GM21723 (cell line): Measurements from ENCODE around the gene BMP3.
A peak's percentile ranks its signal among the peaks of the same experiment; 100 is the strongest.

ENCODE experiments used
- ATAC-seq: cut with Tn5 transposase; IDR thresholded peaks from one replicate; pipeline ENCODE4 v1.9.1; 2021; ENCODE audit warnings: mild to moderate bottlenecking, moderate library complexity; ENCODE audit not compliant: unreplicated experiment

BMP3 gene

GRCh38 chr4:81040012-81040659 is 9.6 kb downstream of the BMP3 start:
- ATAC-seq: peak; percentile 63

GRCh38 chr4:81042578-81043365 is 12.3 kb downstream of the BMP3 start:
- no peak for ATAC-seq

DNA sequence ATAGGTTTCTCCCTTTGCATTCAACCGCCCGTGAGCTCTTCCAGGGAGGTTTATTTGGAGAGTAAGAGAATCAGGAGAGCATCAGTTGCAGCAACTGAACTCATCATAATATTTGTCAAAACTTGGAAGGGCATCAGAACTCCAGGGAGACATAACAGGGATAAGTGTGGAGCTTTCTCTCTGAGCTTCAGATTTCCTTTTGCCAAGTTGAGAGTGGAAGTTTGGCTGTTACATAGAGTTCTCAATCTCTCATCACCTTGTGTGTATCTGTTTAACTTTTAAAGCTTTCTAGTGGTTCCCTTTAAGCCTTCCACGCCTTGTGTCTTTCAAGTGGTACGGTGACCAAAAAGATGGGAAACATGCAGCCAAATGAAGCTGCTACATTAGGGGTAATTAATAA is 18.8 kb downstream of the BMP3 start:
- no peak for ATAC-seq

- ATAC-seq: no peak
Measured at GRCh38 chr4:81049907-81050306, 19.4 kb downstream of the BMP3 start.

DNA sequence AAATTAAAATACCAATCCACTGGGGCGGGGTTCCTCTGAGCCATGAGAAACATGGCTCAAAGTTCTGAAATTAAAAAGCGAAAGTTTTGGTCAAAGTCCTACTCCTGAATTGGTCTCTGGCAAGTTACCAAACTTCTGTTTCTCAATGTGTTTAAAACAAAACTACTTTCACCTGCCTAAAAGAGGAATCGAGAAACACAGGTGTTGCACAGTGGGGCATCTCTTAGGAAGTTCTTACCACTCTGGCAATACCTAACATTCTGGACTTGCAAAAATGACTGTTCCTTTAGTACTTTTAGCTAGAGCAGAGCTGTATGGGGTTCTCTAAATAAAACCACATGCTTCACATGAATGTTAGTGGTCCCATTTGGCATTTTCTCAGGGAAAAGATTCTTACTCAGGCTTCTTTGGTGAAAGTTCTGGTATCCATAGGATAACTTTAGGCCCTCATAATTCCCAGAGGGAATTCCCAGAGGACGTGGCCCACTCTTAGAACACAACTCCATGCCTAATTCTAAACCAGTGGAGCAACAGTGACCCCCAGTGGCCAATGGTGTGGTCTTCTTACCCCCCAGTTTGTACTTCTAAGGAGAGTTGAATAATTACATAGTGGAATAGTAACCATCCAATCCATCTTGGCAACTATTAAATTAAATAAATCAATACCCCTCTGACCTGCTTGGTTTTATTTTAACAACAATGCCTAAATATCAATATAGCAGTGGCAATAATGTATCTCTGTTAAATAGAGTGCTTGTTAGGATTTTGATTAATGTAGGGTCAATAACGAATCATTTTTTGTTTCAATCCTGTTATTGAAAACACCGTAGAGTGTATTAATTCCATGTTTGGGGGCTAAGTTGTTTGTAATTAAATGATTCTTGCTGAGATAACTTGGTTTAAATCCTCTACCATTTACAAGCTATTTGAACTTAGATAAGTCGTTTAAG is 21.9 kb downstream of the BMP3 start:
- ATAC-seq: peak; percentile 100

GRCh38 chr4:81058621-81059020 is 28.1 kb downstream of the BMP3 start:
- ATAC-seq: no peak

DNA sequence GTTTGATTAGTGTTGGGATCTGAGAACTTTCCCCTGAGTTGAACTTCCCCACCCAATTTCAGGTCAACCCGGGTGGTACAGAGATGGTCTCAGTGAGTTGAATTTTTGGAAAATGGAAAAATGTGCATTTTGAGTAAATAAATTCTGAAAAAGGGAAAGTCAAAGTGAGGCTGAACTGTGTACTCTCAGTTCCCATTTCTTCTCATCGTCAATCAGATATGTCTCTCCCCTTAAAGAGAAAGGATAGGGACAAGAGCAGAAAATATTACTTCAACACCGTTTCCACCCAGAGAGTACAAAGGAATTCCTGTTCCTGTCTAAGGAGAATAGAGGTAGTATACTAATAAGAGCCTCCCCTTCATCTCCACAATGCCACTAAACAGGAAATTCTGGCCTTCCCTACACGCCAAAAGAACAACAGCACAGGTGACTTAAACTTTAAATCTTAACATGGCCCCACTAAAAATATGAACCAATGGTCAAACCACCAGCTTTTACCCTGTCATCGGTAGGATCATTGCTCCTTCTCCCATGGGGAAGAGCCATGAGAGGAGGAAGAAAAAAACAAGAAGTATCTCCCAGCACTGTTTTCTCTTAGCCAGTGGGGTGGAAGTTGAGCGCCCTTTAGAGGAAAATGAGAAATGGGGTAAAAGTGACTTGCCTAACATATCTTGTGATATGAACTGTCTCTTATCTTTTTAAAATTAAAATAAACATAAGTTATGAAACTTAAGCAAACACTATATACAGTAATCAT is 30.3 kb downstream of the BMP3 start:
- ATAC-seq: no peak

DNA sequence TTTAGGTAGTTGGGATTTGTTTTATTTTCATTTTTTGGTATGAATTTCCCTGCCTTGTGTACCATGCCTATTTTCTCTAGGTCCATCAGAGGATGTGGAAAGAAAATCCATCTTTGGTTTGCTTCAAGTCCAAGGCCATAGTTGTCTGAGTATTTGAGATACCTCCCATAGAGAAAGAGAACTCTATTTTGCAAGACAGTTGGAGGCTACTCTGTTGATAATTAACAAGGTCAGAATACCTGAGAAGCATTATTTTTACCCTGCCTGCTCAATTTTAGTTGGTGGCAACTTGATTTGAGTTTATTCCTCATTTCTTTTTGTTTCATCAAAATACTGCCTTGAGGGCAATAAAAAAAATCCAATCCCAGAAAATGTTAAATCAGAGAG is 30.8 kb downstream of the BMP3 start:
- no peak for ATAC-seq

- no peak for ATAC-seq
Measured at GRCh38 chr4:81062001-81062400, 31.5 kb downstream of the BMP3 start.

- no peak for ATAC-seq
Measured at GRCh38 chr4:81065446-81065845, 34.9 kb downstream of the BMP3 start.

DNA sequence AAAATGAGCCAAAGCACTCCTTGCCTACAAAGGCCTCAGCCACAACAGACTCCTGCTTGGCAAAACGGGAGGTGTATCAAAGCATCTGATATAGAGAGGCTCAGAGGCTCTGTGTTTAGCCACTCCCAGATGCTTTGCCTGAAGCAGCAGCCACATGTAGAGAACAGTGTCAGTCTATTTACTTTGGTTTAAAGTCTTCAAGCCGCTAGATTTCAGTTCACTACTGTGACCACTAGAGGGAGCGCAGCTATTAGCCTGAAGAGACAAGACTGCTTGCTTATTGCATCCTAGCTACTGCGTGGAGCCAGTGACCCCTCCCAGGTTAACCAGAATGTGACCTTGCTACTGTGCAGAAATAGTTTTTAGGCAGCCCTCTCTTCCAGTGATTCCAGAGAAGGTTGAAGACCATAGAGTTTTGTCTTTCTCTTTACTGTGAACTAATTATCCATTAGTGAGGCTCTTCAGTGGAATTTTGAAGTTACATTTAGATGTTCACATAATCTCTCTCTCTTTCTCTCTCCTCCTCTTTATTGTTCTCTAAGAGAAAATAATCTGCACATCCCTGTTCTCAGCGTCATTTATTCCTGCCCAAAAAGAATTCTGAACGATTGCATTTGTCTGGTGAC is 39.3 kb downstream of the BMP3 start:
- peak; percentile 99 for ATAC-seq

GRCh38 chr4:81071013-81071412 is 40.5 kb downstream of the BMP3 start:
- no peak for ATAC-seq

DNA sequence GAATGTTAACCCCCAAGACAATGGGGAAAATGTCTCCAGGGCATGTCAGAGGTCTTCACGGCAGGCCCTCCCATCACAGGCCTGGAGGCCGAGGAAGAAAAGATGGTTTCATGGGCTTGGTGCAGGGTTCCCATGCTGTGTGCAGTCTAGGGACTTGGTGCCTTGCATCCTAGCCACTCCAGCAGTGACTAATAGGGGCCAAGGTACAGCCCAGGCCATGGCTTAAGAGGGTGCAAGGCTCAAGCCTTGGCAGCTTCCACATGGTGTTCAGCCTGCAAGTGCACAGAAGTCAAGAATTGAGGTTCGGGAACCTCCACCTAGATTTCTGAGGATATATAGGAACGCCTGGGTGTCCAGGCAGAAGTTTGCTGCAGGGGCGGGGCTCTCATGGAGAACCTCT is 50.6 kb downstream of the BMP3 start:
- ATAC-seq: no peak

- ATAC-seq: no peak
Measured at GRCh38 chr4:81084029-81084428, 53.5 kb downstream of the BMP3 start.

DNA sequence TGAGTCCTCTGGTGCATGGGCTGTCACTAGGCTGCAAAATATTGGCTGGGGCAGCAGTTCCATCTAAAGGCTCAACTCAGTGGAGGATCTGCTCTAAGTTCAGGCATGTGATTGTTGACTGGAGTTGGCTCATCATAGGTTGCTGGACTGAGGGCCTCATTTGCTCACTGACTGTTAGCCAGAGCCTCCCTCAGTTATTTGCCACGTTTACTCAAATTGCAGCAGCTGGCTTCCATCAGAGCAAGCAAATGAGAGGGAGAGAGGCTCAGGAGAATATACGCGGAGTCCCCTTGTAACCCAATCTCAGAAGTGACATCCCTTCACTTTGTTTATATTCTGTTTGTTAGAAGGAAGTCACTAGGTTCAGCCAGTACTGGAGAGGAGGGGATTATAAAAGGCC is 54.1 kb downstream of the BMP3 start:
- no peak for ATAC-seq

DNA sequence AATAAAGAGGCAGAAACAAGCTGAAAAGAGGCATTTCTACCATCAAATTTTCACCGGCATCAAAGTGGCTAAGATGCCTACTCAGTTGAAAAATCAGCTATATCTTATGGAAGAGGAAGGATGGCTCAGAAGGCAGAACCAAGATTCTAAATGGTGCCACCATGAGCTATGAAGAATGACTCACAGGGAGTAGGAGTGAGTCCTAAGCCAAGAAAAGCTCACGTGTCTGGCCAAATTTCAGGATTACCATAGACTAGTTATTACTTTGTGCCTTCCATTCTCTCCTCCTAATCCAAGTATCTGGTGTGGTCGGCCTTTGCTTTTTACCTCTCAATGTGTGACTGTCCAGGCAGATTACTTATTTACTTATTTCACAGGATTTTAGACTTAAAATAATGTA is 54.8 kb downstream of the BMP3 start:
- no peak for ATAC-seq

- ATAC-seq: no peak
Measured at GRCh38 chr4:81085979-81086378, 55.5 kb downstream of the BMP3 start.

DNA sequence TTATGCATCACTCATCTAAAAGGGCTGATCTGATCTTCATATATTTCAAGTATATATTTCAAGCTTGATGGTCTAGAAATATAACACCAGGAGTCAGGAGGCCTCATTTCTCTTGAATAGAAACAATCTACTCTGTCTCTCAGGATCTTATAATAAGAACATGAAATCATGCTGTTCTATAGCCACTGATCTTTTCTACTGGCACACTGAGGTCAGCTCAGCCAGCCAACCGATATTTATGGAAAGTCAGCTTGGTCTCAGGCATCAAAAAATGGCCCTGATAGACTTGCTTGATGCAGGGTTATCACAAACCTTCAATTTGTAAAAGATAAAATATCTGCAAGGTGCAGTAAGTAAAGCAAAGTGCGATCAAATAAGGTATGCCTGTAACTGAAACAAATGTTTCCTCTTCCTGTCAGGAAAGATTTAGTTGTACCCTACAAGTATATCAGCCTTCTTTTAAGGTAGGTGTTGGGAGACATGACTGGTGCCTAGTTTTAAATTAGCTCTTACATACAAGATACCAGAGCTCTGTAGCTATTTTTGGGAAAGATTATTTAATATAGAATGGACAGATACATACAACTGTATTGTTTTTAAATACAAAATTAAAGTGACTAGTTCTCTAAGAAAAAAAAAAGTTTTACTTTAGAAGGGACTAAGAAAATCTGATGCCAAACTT is 63.4 kb downstream of the BMP3 start:
- no peak for ATAC-seq

GRCh38 chr4:81095389-81095788 is 64.9 kb downstream of the BMP3 start:
- no peak for ATAC-seq

- ATAC-seq: no peak
Measured at GRCh38 chr4:81096566-81096965, 66.1 kb downstream of the BMP3 start.
